OCI-LY1 (cell line): Measurements from ENCODE around the gene DHRSX.

Experiments used
- CTCF ChIP-seq: fragments of 200-600 bp; sonication (generic), shearing (Covaris generic); IDR thresholded peaks from 2 replicates; pipeline ENCODE4 v1.5.1; 2017; ENCODE audit warnings: mild to moderate bottlenecking, antibody characterized with exemption, low read length, moderate library complexity, mixed read lengths
- EZH2 ChIP-seq: fragments of 200-600 bp; sonication (generic), shearing (Covaris generic); IDR thresholded peaks from 2 replicates; pipeline ENCODE4 v1.8.0; 2017; ENCODE audit warnings: borderline replicate concordance, mixed run types, mild to moderate bottlenecking, antibody characterized with exemption, low read length, moderate library complexity, mixed read lengths

DNA sequence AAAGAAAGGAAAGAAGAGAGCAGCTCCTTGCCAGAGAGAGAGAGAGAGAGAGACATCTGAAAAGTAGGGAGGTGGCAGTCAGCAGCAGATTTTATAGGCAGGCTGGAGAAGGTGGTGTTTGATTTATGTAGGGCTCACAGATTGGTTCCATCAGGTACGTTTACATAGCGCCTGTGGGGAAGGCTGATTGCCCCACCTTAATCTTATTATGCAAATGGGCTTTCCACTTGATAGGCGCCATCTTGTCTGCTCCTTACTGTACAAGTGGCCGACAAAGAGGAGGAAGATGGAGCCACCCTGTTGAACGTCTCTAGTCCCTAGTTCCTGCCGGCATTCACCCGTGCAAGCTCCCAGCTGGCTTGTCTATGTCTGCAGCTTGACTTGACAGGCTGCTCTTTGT, 49.1 kb upstream of the DHRSX start:
- no peak for TF ChIP-seq CTCF
- no peak for TF ChIP-seq EZH2
